Prostate gland (tissue), 2 donors: ENCODE measurements around the gene NOXRED1.

ENCODE experiments used
- POLR2AphosphoS5 ChIP-seq: sonication (generic); formaldehyde crosslinking; IDR thresholded peaks from one replicate; pipeline ENCODE4 v1.6.1; 2017; ENCODE audit warnings: antibody characterized with exemption
- TF ChIP-seq, protein P1 (sequence below), 4 experiments: fragments of 200-600 bp in 2 of 4; fragments of 450-650 bp in 2 of 4; sonication (generic) in 2 of 4; IDR thresholded peaks; 1 replicate in 3 of 4; 2 replicates in 1 of 4; pipeline ENCODE4 v1.5.1; 2016 to 2019; ENCODE audit warnings: antibody characterized with exemption in 4 of 4, mild to moderate bottlenecking in 2 of 4, moderate library complexity in 2 of 4

DNA sequence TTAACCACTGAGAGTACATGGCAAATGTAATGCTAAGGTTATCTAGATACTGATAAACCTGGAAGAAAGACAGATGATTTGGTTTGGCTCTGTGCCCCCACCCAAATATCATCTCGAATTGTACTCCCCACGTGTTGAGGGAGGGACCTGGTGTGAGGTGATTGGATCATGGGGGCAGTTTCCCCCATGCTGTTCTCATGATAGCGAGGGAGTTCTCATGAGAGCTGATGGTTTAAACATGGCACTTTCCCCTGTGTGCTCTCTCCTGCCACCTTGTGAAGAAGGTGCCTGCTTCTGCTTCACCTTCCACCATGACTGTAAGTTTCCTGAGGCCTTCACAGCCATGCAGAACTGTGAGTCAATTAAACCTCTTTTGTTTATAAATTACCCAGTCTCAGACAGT is 14.2 kb downstream of the NOXRED1 start:
- TF ChIP-seq POLR2AphosphoS5 = no peak
- TF ChIP-seq, protein P1, sequence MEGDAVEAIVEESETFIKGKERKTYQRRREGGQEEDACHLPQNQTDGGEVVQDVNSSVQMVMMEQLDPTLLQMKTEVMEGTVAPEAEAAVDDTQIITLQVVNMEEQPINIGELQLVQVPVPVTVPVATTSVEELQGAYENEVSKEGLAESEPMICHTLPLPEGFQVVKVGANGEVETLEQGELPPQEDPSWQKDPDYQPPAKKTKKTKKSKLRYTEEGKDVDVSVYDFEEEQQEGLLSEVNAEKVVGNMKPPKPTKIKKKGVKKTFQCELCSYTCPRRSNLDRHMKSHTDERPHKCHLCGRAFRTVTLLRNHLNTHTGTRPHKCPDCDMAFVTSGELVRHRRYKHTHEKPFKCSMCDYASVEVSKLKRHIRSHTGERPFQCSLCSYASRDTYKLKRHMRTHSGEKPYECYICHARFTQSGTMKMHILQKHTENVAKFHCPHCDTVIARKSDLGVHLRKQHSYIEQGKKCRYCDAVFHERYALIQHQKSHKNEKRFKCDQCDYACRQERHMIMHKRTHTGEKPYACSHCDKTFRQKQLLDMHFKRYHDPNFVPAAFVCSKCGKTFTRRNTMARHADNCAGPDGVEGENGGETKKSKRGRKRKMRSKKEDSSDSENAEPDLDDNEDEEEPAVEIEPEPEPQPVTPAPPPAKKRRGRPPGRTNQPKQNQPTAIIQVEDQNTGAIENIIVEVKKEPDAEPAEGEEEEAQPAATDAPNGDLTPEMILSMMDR (IDR thresholded peaks at IDR 0.05) = no peak
